ENCODE results near the gene MLH1. TPM values are rescaled to one million over a fixed set of nuclear protein-coding genes. Genes with fewer than 3 reads are reported as not detected.

The MLH1 gene
- total RNA-seq, 1 donor from 2014 or later, result 50.2 TPM

DNA sequence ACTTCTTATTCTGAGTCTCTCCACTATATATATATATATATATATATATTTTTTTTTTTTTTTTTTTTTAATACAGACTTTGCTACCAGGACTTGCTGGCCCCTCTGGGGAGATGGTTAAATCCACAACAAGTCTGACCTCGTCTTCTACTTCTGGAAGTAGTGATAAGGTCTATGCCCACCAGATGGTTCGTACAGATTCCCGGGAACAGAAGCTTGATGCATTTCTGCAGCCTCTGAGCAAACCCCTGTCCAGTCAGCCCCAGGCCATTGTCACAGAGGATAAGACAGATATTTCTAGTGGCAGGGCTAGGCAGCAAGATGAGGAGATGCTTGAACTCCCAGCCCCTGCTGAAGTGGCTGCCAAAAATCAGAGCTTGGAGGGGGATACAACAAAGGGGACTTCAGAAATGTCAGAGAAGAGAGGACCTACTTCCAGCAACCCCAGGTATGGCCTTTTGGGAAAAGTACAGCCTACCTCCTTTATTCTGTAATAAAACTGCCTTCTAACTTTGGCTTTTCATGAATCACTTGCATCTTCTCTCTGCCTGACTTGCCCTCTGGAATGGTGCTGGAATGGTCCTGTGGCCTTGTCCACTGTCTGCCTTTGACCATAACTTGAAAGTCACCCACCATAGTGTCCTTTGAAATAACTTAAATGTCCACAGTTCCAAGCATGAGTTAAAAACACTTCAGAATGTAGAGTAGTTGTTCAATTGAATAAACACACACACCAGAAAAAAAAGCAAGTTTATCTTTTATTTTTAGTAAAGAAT, 32.4 kb downstream of the MLH1 start:
- no peak overlapping the region for H3K4me3 ChIP-seq (ENCODE audit: low read depth, low read length)
- DNase-seq (ENCODE audit: low read depth), result no peak
- TF ChIP-seq, protein P1, sequence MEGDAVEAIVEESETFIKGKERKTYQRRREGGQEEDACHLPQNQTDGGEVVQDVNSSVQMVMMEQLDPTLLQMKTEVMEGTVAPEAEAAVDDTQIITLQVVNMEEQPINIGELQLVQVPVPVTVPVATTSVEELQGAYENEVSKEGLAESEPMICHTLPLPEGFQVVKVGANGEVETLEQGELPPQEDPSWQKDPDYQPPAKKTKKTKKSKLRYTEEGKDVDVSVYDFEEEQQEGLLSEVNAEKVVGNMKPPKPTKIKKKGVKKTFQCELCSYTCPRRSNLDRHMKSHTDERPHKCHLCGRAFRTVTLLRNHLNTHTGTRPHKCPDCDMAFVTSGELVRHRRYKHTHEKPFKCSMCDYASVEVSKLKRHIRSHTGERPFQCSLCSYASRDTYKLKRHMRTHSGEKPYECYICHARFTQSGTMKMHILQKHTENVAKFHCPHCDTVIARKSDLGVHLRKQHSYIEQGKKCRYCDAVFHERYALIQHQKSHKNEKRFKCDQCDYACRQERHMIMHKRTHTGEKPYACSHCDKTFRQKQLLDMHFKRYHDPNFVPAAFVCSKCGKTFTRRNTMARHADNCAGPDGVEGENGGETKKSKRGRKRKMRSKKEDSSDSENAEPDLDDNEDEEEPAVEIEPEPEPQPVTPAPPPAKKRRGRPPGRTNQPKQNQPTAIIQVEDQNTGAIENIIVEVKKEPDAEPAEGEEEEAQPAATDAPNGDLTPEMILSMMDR (conservative IDR thresholded peaks at IDR 0.05; ENCODE audit: low read depth, low read length), result no peak

- no peak for DNase-seq (ENCODE audit: low read depth)
- TF ChIP-seq, protein P1 (conservative IDR thresholded peaks at IDR 0.05; ENCODE audit: low read depth, low read length), result no peak
- H3K4me3 ChIP-seq (ENCODE audit: low read depth, low read length), result no peak overlapping the region
Measured at GRCh38 chr3:37026851-37027250, 33.5 kb downstream of the MLH1 start.

DNA sequence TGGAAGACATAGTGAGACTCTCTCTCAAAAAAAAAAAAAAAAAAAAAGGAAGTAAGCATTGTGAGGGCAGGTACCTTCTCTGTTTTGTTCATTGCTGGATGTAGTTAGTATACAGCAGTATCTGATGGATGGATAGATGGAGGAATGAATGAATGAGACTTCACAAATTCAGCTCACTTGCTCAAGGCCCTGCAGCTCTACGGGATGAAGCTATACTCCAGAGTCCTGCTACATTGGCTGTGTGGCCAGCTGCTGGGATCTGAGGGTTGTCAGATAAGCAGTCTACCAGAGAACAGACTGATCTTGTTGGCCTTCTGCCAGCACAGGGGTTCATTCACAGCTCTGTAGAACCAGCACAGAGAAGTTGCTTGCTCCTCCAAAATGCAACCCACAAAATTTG, 35.0 kb downstream of the MLH1 start:
- TF ChIP-seq, protein P1 (conservative IDR thresholded peaks at IDR 0.05; ENCODE audit: low read depth, low read length), result no peak
- DNase-seq (ENCODE audit: low read depth), result no peak
- H3K4me3 ChIP-seq (ENCODE audit: low read depth, low read length), result no peak overlapping the region

- TF ChIP-seq, protein P1 (conservative IDR thresholded peaks at IDR 0.05; ENCODE audit: low read depth, low read length), result no peak
- no peak overlapping the region for H3K4me3 ChIP-seq (ENCODE audit: low read depth, low read length)
- DNase-seq (ENCODE audit: low read depth), result no peak
Measured at GRCh38 chr3:37029111-37029510, 35.8 kb downstream of the MLH1 start.

GRCh38 chr3:37029516-37030163, 36.3 kb downstream of the MLH1 start:
- DNase-seq (ENCODE audit: low read depth), result no peak
- TF ChIP-seq, protein P1 (conservative IDR thresholded peaks at IDR 0.05; ENCODE audit: low read depth, low read length), result no peak
- no peak overlapping the region for H3K4me3 ChIP-seq (ENCODE audit: low read depth, low read length)

- H3K4me3 ChIP-seq (ENCODE audit: low read depth, low read length), result no peak overlapping the region
- TF ChIP-seq, protein P1 (conservative IDR thresholded peaks at IDR 0.05; ENCODE audit: low read depth, low read length), result no peak
- DNase-seq (ENCODE audit: low read depth), result no peak
Measured at GRCh38 chr3:37030588-37030987, 37.3 kb downstream of the MLH1 start.
